ENCODE data around the gene CDC42BPG. TPM values are rescaled to one million over a fixed set of nuclear protein-coding genes. Genes with fewer than 3 reads are reported as not detected.

Gene CDC42BPG
- total RNA-seq, 1 experiment from 2014 or later, result 26.5 TPM

- peaks cover 18% of the 10 kb centered on the region for H3K4me1 Mint-ChIP-seq (ENCODE audit: low read depth, unreplicated experiment)
- BruUV-seq (replicated peaks), result no TSS peak
- H3K36me3 Mint-ChIP-seq (ENCODE audit: insufficient read depth, unreplicated experiment), result peaks cover 17% of the 10 kb centered on the region
- DNase-seq, result no peak
- H3K9me3 Mint-ChIP-seq (ENCODE audit: low read depth, unreplicated experiment), result no peaks in the 10 kb centered on the region
- no peak overlapping the region for H3K27ac Mint-ChIP-seq (ENCODE audit: unreplicated experiment)
- TF ChIP-seq CTCF (IDR thresholded peaks at IDR 0.05; ENCODE audit: unreplicated experiment), result no peak
- CTCF ChIA-PET, result no interaction called here
- H3K4me3 Mint-ChIP-seq (ENCODE audit: low read depth, unreplicated experiment), result no peak overlapping the region
- no peaks in the 10 kb centered on the region for H3K27me3 Mint-ChIP-seq (ENCODE audit: unreplicated experiment)
- intact Hi-C loops (cut with micrococcal nuclease; ENCODE audit: unreplicated experiment), result no loop called here
Observed at GRCh38 chr11:64799623-64800302, 44.7 kb downstream of the CDC42BPG start.

- Mint-ChIP-seq H3K36me3 (ENCODE audit: insufficient read depth, unreplicated experiment) (peaks cover 17% of the 10 kb centered on the region), H3K4me3 (ENCODE audit: low read depth, unreplicated experiment) (no peak overlapping the region), H3K27ac (ENCODE audit: unreplicated experiment) (no peak overlapping the region), H3K9me3 (ENCODE audit: low read depth, unreplicated experiment) (no peaks in the 10 kb centered on the region), H3K27me3 (ENCODE audit: unreplicated experiment) (no peaks in the 10 kb centered on the region), H3K4me1 (ENCODE audit: low read depth, unreplicated experiment) (peaks cover 18% of the 10 kb centered on the region)
- CTCF ChIA-PET, result no interaction called here
- no peak for DNase-seq
- no peak for TF ChIP-seq CTCF (IDR thresholded peaks at IDR 0.05; ENCODE audit: unreplicated experiment)
- intact Hi-C loops (cut with micrococcal nuclease; ENCODE audit: unreplicated experiment), result no loop called here
- no TSS peak for BruUV-seq (replicated peaks)
Observed at GRCh38 chr11:64799256-64799622, 45.2 kb downstream of the CDC42BPG start.

- CTCF ChIA-PET, result interaction anchor here (0.5 to 0.6 kb wide), 2 partner anchors 167 to 228 kb away, joined by 3 to 4 read pairs; no protein-coding TSS in a partner anchor
- BruUV-seq (replicated peaks), result no TSS peak
- intact Hi-C loops (cut with micrococcal nuclease; ENCODE audit: unreplicated experiment), result no loop called here
Observed at GRCh38 chr11:64796757-64797541, 47.5 kb downstream of the CDC42BPG start.

More at GRCh38 chr11:64796757-64797541, 47.5 kb downstream of the CDC42BPG start:
- Mint-ChIP-seq H3K27me3 (ENCODE audit: unreplicated experiment) (no peaks in the 10 kb centered on the region), H3K9me3 (ENCODE audit: low read depth, unreplicated experiment) (no peaks in the 10 kb centered on the region), H3K27ac (ENCODE audit: unreplicated experiment) (no peak overlapping the region), H3K4me1 (ENCODE audit: low read depth, unreplicated experiment) (peaks cover 8% of the 10 kb centered on the region), H3K4me3 (ENCODE audit: low read depth, unreplicated experiment) (no peak overlapping the region), H3K36me3 (ENCODE audit: insufficient read depth, unreplicated experiment) (no peaks in the 10 kb centered on the region)
- no peak for DNase-seq
- no peak for TF ChIP-seq CTCF (IDR thresholded peaks at IDR 0.05; ENCODE audit: unreplicated experiment)
